Liver (tissue), 9 donors: ENCODE results near the gene SIGLEC9. TPM values are rescaled to one million over a fixed set of nuclear protein-coding genes. Genes with fewer than 3 reads are reported as not detected.

ENCODE experiments used
- DNase-seq: peaks from one replicate; pipeline ENCODE4 v3.0.0-alpha.2; 2017; ENCODE audit warnings: low spot score
- H3K27ac ChIP-seq, 2 donors: one replicate each; pipeline ENCODE4 v1.7.0; 2013; ENCODE audit warnings: inconsistent platforms in 2 of 2, low read length in 2 of 2, control low read depth in 1 of 2, low read depth in 1 of 2, mild to moderate bottlenecking in 1 of 2
- H3K27me3 ChIP-seq, 4 donors: one replicate each; pipeline versions ENCODE4 v1.6.1 to v1.7.0; 2013; ENCODE audit warnings: low read length in 3 of 4, inconsistent platforms in 1 of 4, mild to moderate bottlenecking in 1 of 4, moderate library complexity in 1 of 4; ENCODE audit not compliant: control insufficient read depth in 4 of 4, insufficient read depth in 4 of 4
- H3K36me3 ChIP-seq, 4 donors: one replicate each; pipeline versions ENCODE4 v1.6.1 to v1.7.0; 2013; ENCODE audit warnings: low read length in 3 of 4, mild to moderate bottlenecking in 3 of 4, low read depth in 1 of 4, moderate library complexity in 1 of 4; ENCODE audit not compliant: control insufficient read depth in 4 of 4, insufficient read depth in 3 of 4
- H3K4me1 ChIP-seq, 4 donors: one replicate each; pipeline versions ENCODE4 v1.6.1 to v1.7.0; 2013; ENCODE audit warnings: low read length in 3 of 4, mild to moderate bottlenecking in 3 of 4, moderate library complexity in 1 of 4; ENCODE audit not compliant: control insufficient read depth in 4 of 4, insufficient read depth in 4 of 4
- H3K4me3 ChIP-seq, 3 donors: one replicate each; pipeline versions ENCODE4 v1.6.1 to v1.7.0; 2013; ENCODE audit warnings: low read length in 3 of 3, control low read depth in 1 of 3, low read depth in 1 of 3, mild to moderate bottlenecking in 1 of 3
- H3K9ac ChIP-seq, 2 donors: one replicate each; pipeline ENCODE4 v1.7.0; 2013; ENCODE audit warnings: low read length in 2 of 2, mild to moderate bottlenecking in 2 of 2, moderate library complexity in 2 of 2, control low read depth in 1 of 2, low read depth in 1 of 2
- H3K9me3 ChIP-seq, 4 donors: one replicate each; pipeline versions ENCODE4 v1.6.1 to v1.7.0; 2013; ENCODE audit warnings: low read length in 3 of 4; ENCODE audit not compliant: control insufficient read depth in 4 of 4
- EGR1 ChIP-seq, 2 donors: IDR thresholded peaks; 2 replicates each; pipeline ENCODE4 v1.6.1; 2016 to 2018; ENCODE audit warnings: antibody characterized with exemption in 2 of 2, low read depth in 2 of 2
- FOXA1 ChIP-seq: IDR thresholded peaks from 2 replicates; pipeline ENCODE4 v1.6.1; 2016; ENCODE audit warnings: antibody characterized with exemption
- FOXA2 ChIP-seq: IDR thresholded peaks from 2 replicates; pipeline ENCODE4 v1.6.1; 2016; ENCODE audit warnings: antibody characterized with exemption
- GABPA ChIP-seq, 2 donors: IDR thresholded peaks in 1 of 2; conservative IDR thresholded peaks in 1 of 2; 2 replicates each; pipeline ENCODE4 v1.6.1; 2016; ENCODE audit warnings: antibody characterized with exemption in 2 of 2, mild to moderate bottlenecking in 1 of 2, moderate library complexity in 1 of 2
- HNF4A ChIP-seq, 2 donors: conservative IDR thresholded peaks; 2 replicates each; pipeline ENCODE4 v1.6.1; 2016; ENCODE audit warnings: antibody characterized with exemption in 2 of 2, mild to moderate bottlenecking in 2 of 2
- HNF4G ChIP-seq: IDR thresholded peaks from 2 replicates; pipeline ENCODE4 v1.6.1; 2016; ENCODE audit warnings: antibody characterized with exemption
- JUND ChIP-seq, 2 donors: IDR thresholded peaks; 2 replicates each; pipeline ENCODE4 v1.6.1; 2016; ENCODE audit warnings: antibody characterized with exemption in 2 of 2
- NR2F2 ChIP-seq: IDR thresholded peaks from 2 replicates; pipeline ENCODE4 v1.6.1; 2016; ENCODE audit warnings: antibody characterized with exemption
- RAD21 ChIP-seq, 2 donors: IDR thresholded peaks; 2 replicates each; pipeline ENCODE4 v1.6.1; 2016; ENCODE audit warnings: antibody characterized with exemption in 2 of 2, mild to moderate bottlenecking in 2 of 2
- RXRA ChIP-seq, 2 donors: IDR thresholded peaks; 2 replicates each; pipeline ENCODE4 v1.6.1; 2017 to 2018; ENCODE audit warnings: antibody characterized with exemption in 2 of 2, mild to moderate bottlenecking in 1 of 2
- SP1 ChIP-seq: IDR thresholded peaks from 2 replicates; pipeline ENCODE4 v1.6.1; 2018; ENCODE audit warnings: antibody characterized with exemption, mild to moderate bottlenecking
- TAF1 ChIP-seq: conservative IDR thresholded peaks from 2 replicates; pipeline ENCODE4 v1.6.1; 2016; ENCODE audit warnings: antibody characterized with exemption, mild to moderate bottlenecking
- YY1 ChIP-seq: IDR thresholded peaks from 2 replicates; pipeline ENCODE4 v1.6.1; 2016; ENCODE audit warnings: antibody characterized with exemption, mild to moderate bottlenecking
- WGBS: extraction: QIAGEN DNeasy Blood & Tissue Kit; methylation state at CpG from one replicate; pipeline ENCODE4 v1.1.7; 2013; 5-methylcytosine and 5-hydroxymethylcytosine counted together
- polyA plus RNA-seq, 2 donors: library from polyadenylated mRNA; stranded (reverse) in 1 of 2; unstranded in 1 of 2; fragments of 200-250 nt in 1 of 2; fragments of >200 nt in 1 of 2; fragmentation: Nextera tagmentation in 1 of 2; extraction: Ambion mirVana in 1 of 2; gene quantifications; one replicate each; pipeline versions ENCODE4 v1.2.1 to v1.2.3, GENCODE V29; 2013 to 2015
- total RNA-seq, 2 donors: library from RNA; depleted of rRNA; stranded (reverse); fragments of >200 nt; gene quantifications; one replicate each; pipeline ENCODE4 v1.2.3, GENCODE V29; 2014
- TF ChIP-seq, protein P1 (sequence below): fragments of 150-350 bp; IDR thresholded peaks from 2 replicates; pipeline ENCODE4 v1.5.1; 2017; ENCODE audit warnings: improper control_type of control experiment, low read depth, low read length; ENCODE audit not compliant: missing input control
- TF ChIP-seq, protein P2 (sequence below): IDR thresholded peaks from 2 replicates; pipeline ENCODE4 v1.6.1; 2016; ENCODE audit warnings: antibody characterized with exemption, mild to moderate bottlenecking
- TF ChIP-seq, protein P3 (sequence below): IDR thresholded peaks from 2 replicates; pipeline ENCODE4 v1.6.1; 2016; ENCODE audit warnings: antibody characterized with exemption
- TF ChIP-seq, protein P4 (sequence below): IDR thresholded peaks from 2 replicates; pipeline ENCODE4 v1.6.1; 2016; ENCODE audit warnings: antibody characterized with exemption
- TF ChIP-seq, protein P5 (sequence below): IDR thresholded peaks from 2 replicates; pipeline ENCODE4 v1.6.1; 2016; ENCODE audit warnings: antibody characterized with exemption
- donor health status: healthy.
- donor health status: healthy.
- donor health status: healthy.
- donor health status: healthy.
- donor health status: healthy.

The SIGLEC9 gene
- total and polyA plus RNA-seq, 4 donors = 3.0 to 5.4 (median 4.4) TPM

DNA sequence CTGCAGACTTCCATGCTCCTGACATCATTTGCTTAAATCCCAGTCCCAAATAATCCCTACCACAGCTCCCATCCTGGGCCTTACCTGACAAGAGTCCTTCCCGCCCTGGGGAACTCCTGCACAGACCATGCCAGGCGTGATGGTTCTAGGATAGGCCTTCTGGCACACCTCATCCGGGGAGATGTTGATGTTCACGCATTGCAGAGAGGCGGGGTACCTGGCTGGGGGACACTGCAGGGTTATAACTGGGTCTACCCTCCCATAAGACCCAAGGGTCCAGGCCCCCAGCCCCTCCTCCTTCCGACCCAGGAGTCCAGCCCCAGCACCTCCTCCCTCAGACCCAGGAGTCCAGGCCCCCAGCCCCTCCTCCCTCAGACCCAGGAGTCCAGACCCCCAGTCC is 46.0 kb upstream of the SIGLEC9 start (continued):
- TF ChIP-seq, protein P1, sequence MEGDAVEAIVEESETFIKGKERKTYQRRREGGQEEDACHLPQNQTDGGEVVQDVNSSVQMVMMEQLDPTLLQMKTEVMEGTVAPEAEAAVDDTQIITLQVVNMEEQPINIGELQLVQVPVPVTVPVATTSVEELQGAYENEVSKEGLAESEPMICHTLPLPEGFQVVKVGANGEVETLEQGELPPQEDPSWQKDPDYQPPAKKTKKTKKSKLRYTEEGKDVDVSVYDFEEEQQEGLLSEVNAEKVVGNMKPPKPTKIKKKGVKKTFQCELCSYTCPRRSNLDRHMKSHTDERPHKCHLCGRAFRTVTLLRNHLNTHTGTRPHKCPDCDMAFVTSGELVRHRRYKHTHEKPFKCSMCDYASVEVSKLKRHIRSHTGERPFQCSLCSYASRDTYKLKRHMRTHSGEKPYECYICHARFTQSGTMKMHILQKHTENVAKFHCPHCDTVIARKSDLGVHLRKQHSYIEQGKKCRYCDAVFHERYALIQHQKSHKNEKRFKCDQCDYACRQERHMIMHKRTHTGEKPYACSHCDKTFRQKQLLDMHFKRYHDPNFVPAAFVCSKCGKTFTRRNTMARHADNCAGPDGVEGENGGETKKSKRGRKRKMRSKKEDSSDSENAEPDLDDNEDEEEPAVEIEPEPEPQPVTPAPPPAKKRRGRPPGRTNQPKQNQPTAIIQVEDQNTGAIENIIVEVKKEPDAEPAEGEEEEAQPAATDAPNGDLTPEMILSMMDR = no peak
- TF ChIP-seq SP1 = no peak
- no peak for TF ChIP-seq RXRA (IDR thresholded peaks at IDR 0.05)

DNA sequence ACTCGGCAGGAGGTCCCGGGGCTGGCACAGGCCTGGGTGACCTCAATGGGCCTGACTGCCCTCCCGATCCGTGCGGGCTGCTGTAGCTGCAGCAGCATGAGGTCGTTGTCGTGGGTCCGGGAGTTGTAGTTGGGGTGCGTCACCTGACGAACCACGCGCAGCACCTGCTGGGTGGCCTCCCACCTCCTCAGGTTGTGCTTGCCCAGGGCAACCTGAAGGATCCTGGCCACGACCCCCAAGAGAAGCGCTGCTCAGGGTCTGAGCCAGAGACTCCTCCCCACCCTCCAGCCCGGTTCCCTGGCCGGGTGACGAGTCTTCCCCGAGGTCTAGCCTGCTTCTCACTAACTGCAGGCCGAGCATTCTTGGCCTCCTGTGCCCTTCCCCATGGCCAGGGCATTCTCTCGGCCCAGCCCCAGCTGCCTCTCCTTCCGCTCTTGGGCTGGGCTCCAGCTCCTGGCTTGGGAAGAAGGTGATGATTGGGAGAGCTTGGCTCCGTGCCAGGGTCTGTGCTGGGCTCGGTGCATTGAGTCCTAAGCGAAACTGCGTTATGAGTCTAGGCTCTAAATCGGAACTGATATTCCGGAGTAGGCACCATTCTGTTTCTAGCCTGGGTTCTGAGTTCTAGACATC is 45.1 kb upstream of the SIGLEC9 start:
- Histone ChIP-seq H3K4me3 (no peak overlapping the region), H3K9ac (no peak overlapping the region), H3K4me1 (no peaks in the 10 kb centered on the region), H3K27ac (no peak overlapping the region), H3K36me3 (no peaks in the 10 kb centered on the region), H3K9me3 (no peaks in the 10 kb centered on the region), H3K27me3 (peaks cover 0 to 5% (median 0%) of the 10 kb centered on the region in 4 donors)
- 88% methylated on average over 27 of the region's 27 CpGs for WGBS
- no peak for TF ChIP-seq EGR1 (IDR thresholded peaks at IDR 0.05; ENCODE audit: low read depth in 2 of 2)
- TF ChIP-seq, protein P2, sequence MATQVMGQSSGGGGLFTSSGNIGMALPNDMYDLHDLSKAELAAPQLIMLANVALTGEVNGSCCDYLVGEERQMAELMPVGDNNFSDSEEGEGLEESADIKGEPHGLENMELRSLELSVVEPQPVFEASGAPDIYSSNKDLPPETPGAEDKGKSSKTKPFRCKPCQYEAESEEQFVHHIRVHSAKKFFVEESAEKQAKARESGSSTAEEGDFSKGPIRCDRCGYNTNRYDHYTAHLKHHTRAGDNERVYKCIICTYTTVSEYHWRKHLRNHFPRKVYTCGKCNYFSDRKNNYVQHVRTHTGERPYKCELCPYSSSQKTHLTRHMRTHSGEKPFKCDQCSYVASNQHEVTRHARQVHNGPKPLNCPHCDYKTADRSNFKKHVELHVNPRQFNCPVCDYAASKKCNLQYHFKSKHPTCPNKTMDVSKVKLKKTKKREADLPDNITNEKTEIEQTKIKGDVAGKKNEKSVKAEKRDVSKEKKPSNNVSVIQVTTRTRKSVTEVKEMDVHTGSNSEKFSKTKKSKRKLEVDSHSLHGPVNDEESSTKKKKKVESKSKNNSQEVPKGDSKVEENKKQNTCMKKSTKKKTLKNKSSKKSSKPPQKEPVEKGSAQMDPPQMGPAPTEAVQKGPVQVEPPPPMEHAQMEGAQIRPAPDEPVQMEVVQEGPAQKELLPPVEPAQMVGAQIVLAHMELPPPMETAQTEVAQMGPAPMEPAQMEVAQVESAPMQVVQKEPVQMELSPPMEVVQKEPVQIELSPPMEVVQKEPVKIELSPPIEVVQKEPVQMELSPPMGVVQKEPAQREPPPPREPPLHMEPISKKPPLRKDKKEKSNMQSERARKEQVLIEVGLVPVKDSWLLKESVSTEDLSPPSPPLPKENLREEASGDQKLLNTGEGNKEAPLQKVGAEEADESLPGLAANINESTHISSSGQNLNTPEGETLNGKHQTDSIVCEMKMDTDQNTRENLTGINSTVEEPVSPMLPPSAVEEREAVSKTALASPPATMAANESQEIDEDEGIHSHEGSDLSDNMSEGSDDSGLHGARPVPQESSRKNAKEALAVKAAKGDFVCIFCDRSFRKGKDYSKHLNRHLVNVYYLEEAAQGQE = no peak
- TF ChIP-seq GABPA (IDR thresholded peaks at IDR 0.05 in 1 of 2, conservative IDR thresholded peaks at IDR 0.05 in 1 of 2) = no peak
- TF ChIP-seq TAF1 = no peak
- no peak for TF ChIP-seq YY1
- TF ChIP-seq JUND (IDR thresholded peaks at IDR 0.05) = no peak
- TF ChIP-seq RAD21 (IDR thresholded peaks at IDR 0.05) = no peak
- TF ChIP-seq NR2F2 = no peak
- no peak for TF ChIP-seq HNF4G
- no peak for TF ChIP-seq RXRA (IDR thresholded peaks at IDR 0.05)
- TF ChIP-seq, protein P1 = no peak
- TF ChIP-seq, protein P3, sequence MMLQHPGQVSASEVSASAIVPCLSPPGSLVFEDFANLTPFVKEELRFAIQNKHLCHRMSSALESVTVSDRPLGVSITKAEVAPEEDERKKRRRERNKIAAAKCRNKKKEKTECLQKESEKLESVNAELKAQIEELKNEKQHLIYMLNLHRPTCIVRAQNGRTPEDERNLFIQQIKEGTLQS = no peak
- TF ChIP-seq, protein P4, sequence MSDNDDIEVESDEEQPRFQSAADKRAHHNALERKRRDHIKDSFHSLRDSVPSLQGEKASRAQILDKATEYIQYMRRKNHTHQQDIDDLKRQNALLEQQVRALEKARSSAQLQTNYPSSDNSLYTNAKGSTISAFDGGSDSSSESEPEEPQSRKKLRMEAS = no peak
- no peak for TF ChIP-seq FOXA2
- no peak for TF ChIP-seq HNF4A (conservative IDR thresholded peaks at IDR 0.05)
- TF ChIP-seq, protein P5, sequence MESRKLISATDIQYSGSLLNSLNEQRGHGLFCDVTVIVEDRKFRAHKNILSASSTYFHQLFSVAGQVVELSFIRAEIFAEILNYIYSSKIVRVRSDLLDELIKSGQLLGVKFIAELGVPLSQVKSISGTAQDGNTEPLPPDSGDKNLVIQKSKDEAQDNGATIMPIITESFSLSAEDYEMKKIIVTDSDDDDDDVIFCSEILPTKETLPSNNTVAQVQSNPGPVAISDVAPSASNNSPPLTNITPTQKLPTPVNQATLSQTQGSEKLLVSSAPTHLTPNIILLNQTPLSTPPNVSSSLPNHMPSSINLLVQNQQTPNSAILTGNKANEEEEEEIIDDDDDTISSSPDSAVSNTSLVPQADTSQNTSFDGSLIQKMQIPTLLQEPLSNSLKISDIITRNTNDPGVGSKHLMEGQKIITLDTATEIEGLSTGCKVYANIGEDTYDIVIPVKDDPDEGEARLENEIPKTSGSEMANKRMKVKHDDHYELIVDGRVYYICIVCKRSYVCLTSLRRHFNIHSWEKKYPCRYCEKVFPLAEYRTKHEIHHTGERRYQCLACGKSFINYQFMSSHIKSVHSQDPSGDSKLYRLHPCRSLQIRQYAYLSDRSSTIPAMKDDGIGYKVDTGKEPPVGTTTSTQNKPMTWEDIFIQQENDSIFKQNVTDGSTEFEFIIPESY = no peak
- TF ChIP-seq FOXA1 = no peak
- no peak for TF ChIP-seq SP1
- no peak for DNase-seq
